H1 (cell line): Measurements from ENCODE around the gene THSD1. TPM values are rescaled to one million over a fixed set of nuclear protein-coding genes. Genes with fewer than 3 reads are reported as not detected.

Experiments
- polyA plus RNA-seq, 7 experiments: library from polyadenylated mRNA; depleted of rRNA in 3 of 7; stranded (reverse) in 5 of 7; unstranded in 2 of 7; fragments of >200 nt in 5 of 7; fragments of 200-250 nt in 2 of 7; gene quantifications; 1 replicate in 5 of 7; 2 replicates in 1 of 7; 4 replicates in 1 of 7; pipeline versions ENCODE4 v1.2.1 to v1.2.3, GENCODE V29; 2011 to 2013; ENCODE audit warnings: missing spikeins in 2 of 7, mixed read lengths in 2 of 7
- small RNA-seq: library from polyadenylated mRNA; stranded (forward); fragments of <200 nt; extraction: miRNeasy Mini kit (QIAGEN cat#:217004); gene quantifications from one replicate; pipeline ENCODE3, GENCODE V24; 2013; ENCODE audit not compliant: insufficient read depth
- total RNA-seq: library from RNA; stranded (reverse); fragmentation: NEBNext Ultra II Directional; extraction: Animal tissue kit (Norgen Biotek cat#: 25700); gene quantifications from 2 replicates; pipeline ENCODE4 v1.2.1, GENCODE V29; 2021

THSD1 gene
- total and polyA plus RNA-seq, 2 of the 8 experiments (the other 6 are each of a cell fraction or from before 2014, with no cell fraction given) = 0.17 to 0.35 TPM

Small RNAs within 50 kb of the gene (small RNA-seq; reads per million reads assigned to genes)
- not detected for gene RNY4P24

Other genes starting within 250 kb of the THSD1 start
- 24.5 and 26.0 TPM in 2 replicates for gene NEK3, start 246.6 kb downstream of the THSD1 start, total RNA-seq
- 9.0 and 11.4 TPM in 2 replicates for gene NEK3, start 246.6 kb downstream of the THSD1 start, polyA plus RNA-seq (2011; rRNA removed)
- 19.8 and 22.5 TPM in 2 replicates for gene VPS36, start 44.5 kb upstream of the THSD1 start, total RNA-seq
- gene VPS36, start 44.5 kb upstream of the THSD1 start, polyA plus RNA-seq (2011; rRNA removed) = 8.8 and 14.1 TPM in 2 replicates
- gene CKAP2, start 49.3 kb upstream of the THSD1 start, total RNA-seq = 65.2 and 70.7 TPM in 2 replicates
- 5.9 and 8.3 TPM in 2 replicates for gene CKAP2, start 49.3 kb upstream of the THSD1 start, polyA plus RNA-seq (2011; rRNA removed)
- 7.3 and 8.9 TPM in 2 replicates for gene HNRNPA1L2, start 236.3 kb upstream of the THSD1 start, total RNA-seq
- gene HNRNPA1L2, start 236.3 kb upstream of the THSD1 start, polyA plus RNA-seq (2011; rRNA removed) = 3.1 and 3.7 TPM in 2 replicates
- gene SUGT1, start 246.7 kb upstream of the THSD1 start, total RNA-seq = 99.4 and 103 TPM in 2 replicates
- 21.0 and 25.7 TPM in 2 replicates for gene SUGT1, start 246.7 kb upstream of the THSD1 start, polyA plus RNA-seq (2011; rRNA removed)